Transverse colon (tissue), 4 donors: Measurements from ENCODE around the gene VPS26B.

ENCODE experiments used
- CTCF ChIP-seq, 5 experiments: fragments of 200-600 bp in 3 of 5; fragments of 450-650 bp in 2 of 5; sonication (generic) in 3 of 5; IDR thresholded peaks; 1 replicate in 2 of 5; 2 replicates in 3 of 5; pipeline ENCODE4 v1.5.1; 2016 to 2017; ENCODE audit warnings: antibody characterized with exemption in 5 of 5, inconsistent platforms in 3 of 5, mild to moderate bottlenecking in 2 of 5, moderate library complexity in 1 of 5
- POLR2A ChIP-seq: fragments of 450-650 bp; IDR thresholded peaks from one replicate; pipeline ENCODE4 v1.6.1; 2016; ENCODE audit warnings: antibody characterized with exemption, mild to moderate bottlenecking, moderate library complexity
- POLR2AphosphoS5 ChIP-seq, 3 donors: sonication (generic); formaldehyde crosslinking; IDR thresholded peaks; one replicate each; pipeline ENCODE4 v1.6.1; 2016; ENCODE audit warnings: antibody characterized with exemption in 3 of 3

GRCh38 chr11:134246678-134247077, 22.2 kb downstream of the VPS26B start:
- TF ChIP-seq CTCF (IDR thresholded peaks at IDR 0.05) (no peak), POLR2A (no peak), POLR2AphosphoS5 (IDR thresholded peaks at IDR 0.05) (no peak)
